Esophagus squamous epithelium (tissue), 5 donors: ENCODE data around the gene CCIN. TPM values are rescaled to one million over a fixed set of nuclear protein-coding genes. Genes with fewer than 3 reads are reported as not detected.

Experiments used
- DNase-seq: peaks from one replicate; lab custom pipeline; 2025; lab: John Stamatoyannopoulos, UW
- H3K27ac ChIP-seq, 4 donors: fragments of 200-600 bp; sonication (generic); one replicate each; pipeline ENCODE4 v1.5.1; 2016 to 2019; ENCODE audit warnings: mild to moderate bottlenecking in 1 of 4
- H3K27me3 ChIP-seq, 4 donors: fragments of 200-600 bp; sonication (generic); 1 replicate in 3 of 4; 2 replicates in 1 of 4; pipeline versions ENCODE4 v1.5.1 to v1.6.0; 2017 to 2021; ENCODE audit warnings: antibody characterized with exemption in 1 of 4
- H3K36me3 ChIP-seq, 3 donors: fragments of 200-600 bp; sonication (generic); one replicate each; pipeline ENCODE4 v1.5.1; 2016 to 2019
- H3K4me1 ChIP-seq, 3 donors: fragments of 200-600 bp; sonication (generic); one replicate each; pipeline ENCODE4 v1.5.1; 2017 to 2019
- H3K4me3 ChIP-seq, 4 donors: fragments of 200-600 bp; sonication (generic); 1 replicate in 3 of 4; 2 replicates in 1 of 4; pipeline ENCODE4 v1.5.1; 2016 to 2019; ENCODE audit warnings: mild to moderate bottlenecking in 2 of 4, moderate library complexity in 1 of 4
- H3K9me3 ChIP-seq, 3 donors: fragments of 200-600 bp; sonication (generic); one replicate each; pipeline ENCODE4 v1.5.1; 2016 to 2019
- CTCF ChIP-seq, 6 experiments: fragments of 450-650 bp in 4 of 6; fragments of 200-600 bp in 2 of 6; sonication (generic) in 2 of 6; IDR thresholded peaks; one replicate each; pipeline ENCODE4 v1.5.1; 2016 to 2019; ENCODE audit warnings: antibody characterized with exemption in 6 of 6, mild to moderate bottlenecking in 4 of 6, moderate library complexity in 4 of 6
- POLR2A ChIP-seq, 4 donors: fragments of 450-650 bp; IDR thresholded peaks; one replicate each; pipeline ENCODE4 v1.6.1; 2017; ENCODE audit warnings: antibody characterized with exemption in 4 of 4, mild to moderate bottlenecking in 4 of 4, moderate library complexity in 3 of 4
- WGBS, 2 donors: methylation state at CpG; one replicate each; pipeline ENCODE4 v1.1.5; 2018; 5-methylcytosine and 5-hydroxymethylcytosine counted together
- intact Hi-C: fragments of 100-400 bp; cut with DNase I; formaldehyde crosslinking; loops from one replicate; pipeline ENCODE4 v1.15.0; 2022
- total RNA-seq, 4 donors: library from RNA; depleted of rRNA; stranded (reverse); fragments of >200 nt; gene quantifications; one replicate each; pipeline ENCODE4 v1.1.0, GENCODE V29; 2016
- donor health status: DM: yes; HTN: yes; CAD: no.

Gene CCIN
- total RNA-seq, 4 donors from 2014 or later, result 0.13 TPM; not detected in 3

- WGBS, 2 donors, result 64 to 74% methylated on average over 4 of the region's 4 CpGs
- intact Hi-C loops, result no loop called here
Measured at GRCh38 chr9:36213989-36214388, 44.8 kb downstream of the CCIN start.

GRCh38 chr9:36214571-36214970 lies 45.4 kb downstream of the CCIN start:
- Histone ChIP-seq H3K4me1 (peaks cover 0 to 36% (median 0%) of the 10 kb centered on the region in 3 donors), H3K27ac (peak overlapping the region in 1 of 4 donors; percentile 36), H3K4me3 (no peak overlapping the region), H3K36me3 (peaks cover 10 to 99% (median 29%) of the 10 kb centered on the region in 3 donors), H3K9me3 (no peaks in the 10 kb centered on the region), H3K27me3 (no peaks in the 10 kb centered on the region)
- TF ChIP-seq CTCF (IDR thresholded peaks at IDR 0.05), result no peak
- TF ChIP-seq POLR2A (IDR thresholded peaks at IDR 0.05), result no peak
- DNase-seq, result no peak
- intact Hi-C loops, result no loop called here

More at GRCh38 chr9:36213989-36214388, 44.8 kb downstream of the CCIN start:
- Histone ChIP-seq H3K27ac (peak overlapping the region in 1 of 4 donors; percentile 36), H3K4me1 (peaks cover 0 to 39% (median 0%) of the 10 kb centered on the region in 3 donors), H3K27me3 (no peaks in the 10 kb centered on the region), H3K9me3 (no peaks in the 10 kb centered on the region), H3K36me3 (peaks cover 8 to 99% (median 24%) of the 10 kb centered on the region in 3 donors), H3K4me3 (no peak overlapping the region)
- DNase-seq, result no peak
- no peak for TF ChIP-seq CTCF (IDR thresholded peaks at IDR 0.05)
- no peak for TF ChIP-seq POLR2A (IDR thresholded peaks at IDR 0.05)

GRCh38 chr9:36217256-36217968 lies 48.2 kb downstream of the CCIN start:
- Histone ChIP-seq H3K36me3 (peaks cover 23 to 99% (median 23%) of the 10 kb centered on the region in 3 donors), H3K4me3 (no peak overlapping the region), H3K27ac (no peak overlapping the region), H3K4me1 (peaks cover 0 to 22% (median 0%) of the 10 kb centered on the region in 3 donors), H3K27me3 (no peaks in the 10 kb centered on the region), H3K9me3 (peaks cover 0 to 1% (median 0%) of the 10 kb centered on the region in 3 donors)
- intact Hi-C loops, result no loop called here
- DNase-seq, result no peak
- TF ChIP-seq CTCF (IDR thresholded peaks at IDR 0.05) (no peak), POLR2A (IDR thresholded peaks at IDR 0.05) (no peak)
- WGBS, 2 donors, result 67 to 72% methylated on average over 12 to 13 of the region's 13 CpGs

GRCh38 chr9:36218011-36218410 lies 48.8 kb downstream of the CCIN start:
- Histone ChIP-seq H3K9me3 (peaks cover 0 to 6% (median 0%) of the 10 kb centered on the region in 3 donors), H3K27ac (no peak overlapping the region), H3K36me3 (peaks cover 27 to 99% (median 29%) of the 10 kb centered on the region in 3 donors), H3K4me1 (peaks cover 0 to 22% (median 0%) of the 10 kb centered on the region in 3 donors), H3K27me3 (no peaks in the 10 kb centered on the region), H3K4me3 (no peak overlapping the region)
- WGBS, 2 donors, result 88 to 92% methylated on average over 2 to 5 of the region's 5 CpGs
- intact Hi-C loops, result no loop called here
- no peak for DNase-seq
- TF ChIP-seq POLR2A (IDR thresholded peaks at IDR 0.05), result no peak
- no peak for TF ChIP-seq CTCF (IDR thresholded peaks at IDR 0.05)

- Histone ChIP-seq H3K4me1 (peaks cover 0 to 22% (median 0%) of the 10 kb centered on the region in 3 donors), H3K36me3 (peaks cover 27 to 99% (median 32%) of the 10 kb centered on the region in 3 donors), H3K9me3 (peaks cover 0 to 6% (median 0%) of the 10 kb centered on the region in 3 donors), H3K4me3 (no peak overlapping the region), H3K27me3 (no peaks in the 10 kb centered on the region), H3K27ac (no peak overlapping the region)
- TF ChIP-seq POLR2A (IDR thresholded peaks at IDR 0.05), result no peak
- TF ChIP-seq CTCF (IDR thresholded peaks at IDR 0.05), result no peak
- DNase-seq, result no peak
- intact Hi-C loops, result no loop called here
- WGBS, 2 donors, result 75 to 79% methylated on average over 7 of the region's 7 CpGs
Measured at GRCh38 chr9:36218411-36218901, 49.3 kb downstream of the CCIN start.
